GM21529 (cell line): ENCODE results near the gene PCDHGA9.
"Not testable (repeated sequence)": the region's sequence is repeated elsewhere in the genome, so short reads cannot be mapped to it uniquely, and the experiment has no call there.

Source experiments
- ATAC-seq: cut with Tn5 transposase; IDR thresholded peaks from one replicate; pipeline ENCODE4 v1.9.1; 2021; ENCODE audit not compliant: unreplicated experiment

Gene PCDHGA9

GRCh38 chr5:141402553-141403243, at the start of gene PCDHGA9:
TSS of gene PCDHGA9 (plus strand) at chr5:141402778. CDS start at chr5:141402953, 175 bp downstream.
- ATAC-seq, result no peak

GRCh38 chr5:141354900-141355469, 47.6 kb upstream of the PCDHGA9 start, which contains the start of gene PCDHGA4:
TSS of gene PCDHGA4 (plus strand) at chr5:141355021. CDS start at chr5:141355108, 87 bp downstream.
- ATAC-seq, result no peak

- ATAC-seq, result no peak
These were observed 46.9 kb upstream of the PCDHGA9 start for GRCh38 chr5:141355641-141356040.

- no peak for ATAC-seq
These were observed 46.4 kb upstream of the PCDHGA9 start for GRCh38 chr5:141356133-141356532.

DNA sequence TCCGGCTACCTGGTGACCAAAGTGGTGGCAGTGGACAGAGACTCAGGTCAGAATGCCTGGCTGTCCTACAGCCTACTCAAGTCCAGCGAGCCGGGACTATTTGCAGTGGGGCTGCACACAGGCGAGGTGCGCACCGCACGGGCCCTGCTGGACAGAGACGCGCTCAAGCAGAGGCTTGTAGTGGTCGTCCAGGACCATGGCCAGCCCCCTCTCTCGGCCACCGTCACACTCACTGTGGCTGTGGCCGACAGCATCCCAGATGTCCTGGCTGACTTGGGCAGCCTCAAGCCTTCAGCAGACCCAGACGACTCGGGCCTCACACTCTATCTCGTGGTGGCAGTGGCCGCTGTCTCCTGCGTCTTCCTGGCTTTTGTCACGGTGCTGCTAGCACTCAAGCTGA, 45.6 kb upstream of the PCDHGA9 start:
- no peak for ATAC-seq

DNA sequence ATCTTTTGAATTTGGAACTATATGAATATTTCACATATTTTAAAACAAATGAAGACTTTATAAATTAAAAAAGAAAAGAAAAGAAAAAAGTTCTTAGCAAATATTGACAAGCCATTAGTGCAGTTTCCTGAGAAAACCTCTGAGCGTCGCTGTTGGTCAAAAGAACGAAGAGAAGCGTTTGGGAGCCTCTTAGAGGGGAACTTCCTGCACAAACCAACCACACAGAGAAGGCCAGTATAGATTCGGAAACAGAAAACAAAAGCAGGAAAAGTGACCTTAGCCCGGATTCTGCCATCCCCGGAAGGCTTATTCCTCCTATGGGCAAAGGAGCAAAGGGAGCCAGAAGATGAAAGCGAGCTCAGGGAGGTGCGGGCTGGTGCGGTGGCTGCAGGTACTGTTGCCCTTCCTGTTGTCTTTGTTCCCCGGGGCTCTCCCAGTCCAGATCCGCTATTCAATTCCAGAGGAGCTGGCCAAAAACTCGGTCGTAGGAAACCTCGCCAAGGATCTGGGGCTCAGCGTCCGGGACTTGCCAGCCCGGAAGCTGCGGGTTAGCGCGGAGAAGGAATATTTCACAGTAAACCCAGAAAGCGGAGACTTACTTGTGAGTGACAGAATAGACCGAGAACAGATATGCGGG, 42.7 kb upstream of the PCDHGA9 start, which contains the start of gene PCDHGB2:
TSS of gene PCDHGB2 (plus strand) at position 205 of the 637 bp plus-strand sequence. CDS start at position 347, 142 bp downstream.
- ATAC-seq, result no peak

DNA sequence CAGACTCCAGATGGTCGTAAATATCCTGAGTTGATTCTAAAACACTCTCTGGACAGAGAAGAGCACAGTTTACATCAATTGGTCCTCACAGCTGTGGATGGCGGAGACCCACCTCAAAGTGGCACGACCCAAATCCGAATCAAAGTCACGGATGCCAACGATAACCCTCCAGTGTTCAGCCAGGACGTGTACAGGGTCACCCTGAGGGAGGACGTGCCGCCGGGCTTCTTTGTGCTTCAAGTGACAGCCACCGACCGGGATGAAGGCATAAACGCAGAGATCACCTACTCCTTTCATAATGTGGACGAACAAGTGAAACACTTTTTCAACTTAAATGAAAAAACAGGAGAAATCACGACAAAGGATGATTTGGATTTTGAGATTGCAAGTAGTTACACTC, 41.9 kb upstream of the PCDHGA9 start:
- ATAC-seq, result no peak

- ATAC-seq, result no peak
These were observed 39.9 kb upstream of the PCDHGA9 start for GRCh38 chr5:141362719-141363118.

DNA sequence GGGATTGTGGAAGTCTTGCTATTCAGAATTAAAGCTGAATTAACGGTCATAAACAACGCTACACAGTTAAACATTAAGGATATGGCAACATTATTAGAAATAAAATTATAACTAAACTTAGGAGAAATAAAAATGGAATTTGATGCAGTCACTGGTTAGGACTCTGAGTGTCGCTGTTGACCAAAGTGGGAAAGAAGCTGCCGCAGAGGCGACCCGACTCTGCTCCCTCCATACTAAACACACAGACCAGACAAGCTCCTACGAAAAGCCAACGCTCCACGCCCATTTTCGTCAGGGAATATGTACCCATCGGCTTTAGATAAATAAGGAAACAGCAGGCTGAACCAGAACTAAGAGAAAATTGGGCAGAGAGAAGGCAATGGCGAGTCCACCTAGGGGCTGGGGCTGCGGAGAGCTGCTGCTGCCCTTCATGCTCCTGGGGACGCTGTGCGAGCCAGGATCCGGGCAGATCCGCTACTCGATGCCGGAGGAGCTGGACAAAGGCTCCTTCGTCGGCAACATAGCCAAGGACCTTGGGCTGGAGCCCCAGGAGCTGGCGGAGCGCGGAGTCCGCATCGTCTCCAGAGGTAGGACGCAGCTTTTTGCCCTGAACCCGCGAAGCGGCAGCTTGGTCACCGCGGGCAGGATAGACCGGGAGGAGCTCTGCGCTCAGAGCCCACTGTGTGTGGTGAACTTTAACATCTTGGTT, 38.5 kb upstream of the PCDHGA9 start, which contains the start of gene PCDHGA5:
TSS of gene PCDHGA5 (plus strand) at position 211 of the 709 bp plus-strand sequence. CDS start at position 380, 169 bp downstream.
- ATAC-seq, result no peak

- ATAC-seq, result no peak
These were observed 36.3 kb upstream of the PCDHGA9 start for GRCh38 chr5:141366016-141366896.

DNA sequence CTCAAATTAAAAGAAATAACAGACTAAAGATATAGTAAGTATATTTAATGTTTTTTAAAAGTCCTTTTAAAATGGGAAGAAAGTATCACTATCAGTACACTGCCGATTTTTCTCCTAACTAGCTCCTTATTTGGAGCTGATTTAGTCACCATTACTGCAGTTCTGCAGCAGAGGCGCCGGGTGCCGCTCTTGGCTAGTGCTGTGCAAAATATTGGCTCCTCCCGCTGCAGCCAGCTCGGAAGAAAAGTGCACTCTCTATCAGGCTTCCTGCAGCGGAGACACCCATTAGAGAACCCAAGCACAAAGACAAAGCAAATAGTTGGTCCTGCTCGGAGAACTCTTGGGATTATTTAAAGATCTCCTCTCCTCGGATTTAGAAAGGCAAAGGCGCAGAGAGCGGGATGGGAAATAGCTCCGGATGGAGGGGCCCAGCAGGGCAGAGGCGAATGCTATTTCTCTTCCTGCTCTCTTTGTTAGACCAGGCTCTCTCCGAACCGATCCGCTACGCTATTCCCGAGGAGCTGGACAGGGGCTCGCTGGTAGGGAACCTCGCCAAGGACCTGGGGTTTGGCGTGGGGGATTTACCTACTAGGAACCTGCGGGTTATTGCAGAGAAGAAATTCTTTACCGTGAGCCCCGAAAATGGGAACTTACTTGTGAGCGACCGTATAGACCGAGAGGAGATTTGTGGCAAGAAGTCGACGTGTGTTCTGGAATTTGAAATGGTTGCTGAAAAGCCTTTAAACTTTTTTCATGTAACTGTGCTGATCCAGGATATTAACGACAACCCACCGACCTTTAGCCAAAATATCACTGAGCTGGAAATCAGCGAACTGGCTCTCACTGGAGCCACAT, 32.4 kb upstream of the PCDHGA9 start, which contains the start of gene PCDHGB3:
TSS of gene PCDHGB3 (plus strand) at position 249 of the 855 bp plus-strand sequence. CDS start at position 402, 153 bp downstream.
- ATAC-seq, result peak; percentile 99

GRCh38 chr5:141371572-141372475, 30.8 kb upstream of the PCDHGA9 start:
- ATAC-seq, result no peak

DNA sequence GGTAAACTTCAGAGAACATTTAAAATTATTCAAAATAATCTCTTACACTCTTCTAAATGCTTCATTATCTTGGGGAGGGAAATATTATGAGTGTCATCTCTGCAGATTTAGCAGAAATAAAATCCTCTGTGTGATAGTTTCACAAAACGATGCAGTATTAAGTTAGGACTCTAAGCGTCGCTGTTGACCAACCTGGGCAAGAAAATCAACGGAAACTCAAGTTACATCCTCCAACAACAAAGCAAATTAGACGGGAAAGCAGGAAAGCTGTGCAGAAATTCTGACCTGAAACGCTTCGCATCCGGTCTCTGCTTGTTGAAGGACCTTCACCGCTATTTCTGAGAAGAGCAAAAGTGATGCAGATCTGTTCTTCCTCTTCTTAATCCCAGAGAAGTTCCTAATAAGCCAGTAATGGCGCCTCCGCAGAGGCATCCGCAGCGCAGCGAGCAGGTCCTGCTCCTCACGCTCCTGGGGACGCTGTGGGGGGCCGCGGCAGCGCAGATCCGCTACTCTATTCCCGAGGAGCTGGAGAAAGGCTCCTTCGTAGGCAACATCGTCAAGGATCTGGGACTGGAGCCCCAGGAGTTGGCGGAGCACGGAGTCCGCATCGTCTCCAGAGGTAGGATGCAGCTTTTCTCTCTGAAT, 28.8 kb upstream of the PCDHGA9 start, which contains the start of gene PCDHGA6:
TSS of gene PCDHGA6 (plus strand) at position 219 of the 645 bp plus-strand sequence. CDS start at position 412, 193 bp downstream.
- ATAC-seq, result no peak

DNA sequence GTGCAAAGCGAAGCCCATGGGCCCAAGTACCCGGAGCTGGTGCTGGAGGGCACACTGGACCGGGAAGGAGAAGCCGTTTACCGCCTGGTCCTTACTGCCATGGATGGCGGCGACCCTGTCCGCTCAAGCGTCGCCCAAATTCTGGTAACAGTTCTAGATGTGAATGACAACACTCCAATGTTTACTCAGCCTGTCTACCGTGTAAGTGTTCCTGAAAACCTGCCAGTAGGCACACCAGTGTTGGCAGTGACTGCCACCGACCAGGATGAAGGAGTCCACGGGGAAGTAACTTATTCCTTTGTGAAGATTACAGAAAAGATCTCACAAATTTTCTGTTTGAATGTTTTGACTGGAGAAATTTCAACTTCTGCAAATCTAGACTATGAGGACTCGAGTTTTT, 28.0 kb upstream of the PCDHGA9 start:
- no peak for ATAC-seq

GRCh38 chr5:141375444-141376155, 27.0 kb upstream of the PCDHGA9 start:
- not testable (repeated sequence) for ATAC-seq

GRCh38 chr5:141382469-141383294, 19.9 kb upstream of the PCDHGA9 start, which contains the start of gene PCDHGA7:
TSS of gene PCDHGA7 (plus strand) at chr5:141382742. CDS start at chr5:141382900, 158 bp downstream.
- ATAC-seq, result no peak
